Stimulated activated CD4-positive, alpha-beta T cell treated with anti-CD3 and anti-CD28 coated beads, TNF-alpha, amount 100 ng/mL, for 1 hour (primary cell): Measurements from ENCODE around the gene APP.
"Not testable (repeated sequence)": the region's sequence is repeated elsewhere in the genome, so short reads cannot be mapped to it uniquely, and the experiment has no call there.

Experiments
- DNase-seq, 3 donors: peaks; one replicate each; pipeline ENCODE4 v3.0.0-alpha.2; 2020; ENCODE audit warnings: low read depth in 3 of 3, low spot score in 1 of 3

Gene APP

GRCh38 chr21:26099610-26100219 is 70.9 kb downstream of the APP start:
- DNase-seq = no peak

- DNase-seq = no peak
Observed at GRCh38 chr21:26098772-26099397, 71.7 kb downstream of the APP start.

- DNase-seq = no peak
Observed at GRCh38 chr21:26097475-26097874, 73.1 kb downstream of the APP start.

GRCh38 chr21:26096494-26097371 is 73.8 kb downstream of the APP start:
- DNase-seq = no peak

GRCh38 chr21:26095131-26095530 is 75.4 kb downstream of the APP start:
- no peak for DNase-seq

- DNase-seq = no peak
Observed at GRCh38 chr21:26093122-26093521, 77.4 kb downstream of the APP start.

- no peak for DNase-seq
Observed at GRCh38 chr21:26091480-26092018, 79.0 kb downstream of the APP start.

GRCh38 chr21:26089730-26090129 is 80.8 kb downstream of the APP start:
- DNase-seq = no peak

- no peak for DNase-seq
Observed at GRCh38 chr21:26087223-26087918, 83.2 kb downstream of the APP start.

GRCh38 chr21:26085882-26086281 is 84.7 kb downstream of the APP start:
- no peak for DNase-seq

GRCh38 chr21:26085127-26085526 is 85.4 kb downstream of the APP start:
- no peak for DNase-seq

GRCh38 chr21:26082549-26082948 is 88.0 kb downstream of the APP start:
- DNase-seq = no peak

GRCh38 chr21:26081175-26081760 is 89.3 kb downstream of the APP start:
- not testable (repeated sequence) for DNase-seq

- no peak for DNase-seq
Observed at GRCh38 chr21:26080211-26080610, 90.4 kb downstream of the APP start.

- DNase-seq = no peak
Observed at GRCh38 chr21:26079366-26079765, 91.2 kb downstream of the APP start.

- no peak for DNase-seq
Observed at GRCh38 chr21:26077521-26077920, 93.0 kb downstream of the APP start.

GRCh38 chr21:26072666-26073615 is 97.6 kb downstream of the APP start:
- DNase-seq = no peak

GRCh38 chr21:26070822-26071425 is 99.6 kb downstream of the APP start:
- DNase-seq = no peak

- no peak for DNase-seq
Observed at GRCh38 chr21:26070121-26070520, 100.4 kb downstream of the APP start.
